K562 (cell line): ENCODE measurements around the gene BCAS1. TPM values are rescaled to one million over a fixed set of nuclear protein-coding genes. Genes with fewer than 3 reads are reported as not detected.

ENCODE experiments used
- ATAC-seq: fragments of 200-7000 bp; cut with Tn5 transposase; 3 replicates; pipeline ENCODE4 v1.9.1; 2020; ENCODE audit warnings: moderate library complexity
- BruUV-seq: library from RNA; stranded (reverse); fragments of 400-500 nt; replicated peaks from 2 replicates; lab custom pipeline; 2021; lab: Mats Ljungman, UMichigan
- CTCF ChIA-PET: fragments of 300-600 bp; formaldehyde crosslinking; extraction: SDS; loops from one replicate; lab custom pipeline; 2021; ENCODE audit warnings: low intra/inter-chr PET ratio; lab: Yijun Ruan, JAX
- POLR2A ChIA-PET: fragments of 300-600, 350-650 bp; sonication (Branson Sonifier 250); formaldehyde crosslinking; extraction: SDS; loops from one replicate; lab custom pipeline; 2021; ENCODE audit warnings: antibody characterized with exemption, inconsistent platforms; lab: Yijun Ruan, JAX
- DNase-seq, 4 experiments: peaks; one replicate each; pipeline versions ENCODE4 v3.0.0 to v3.0.0-alpha.2; 2011 to 2018; ENCODE audit warnings: low spot score in 3 of 4, mixed read lengths in 3 of 4; ENCODE audit errors: extremely low read depth in 1 of 4
- FAIRE-seq: peaks from 2 replicates; lab custom pipeline; 2011; peaks lifted over from hg19 to GRCh38; lab: Jason Lieb, UNC
- H2AFZ ChIP-seq: 2 replicates; pipeline ENCODE4 v1.6.0; 2011; ENCODE audit warnings: low read depth, low read length, control low read depth, inconsistent platforms
- H3K27ac ChIP-seq: fragments of 200-600 bp; 3 replicates; pipeline ENCODE4 v1.8.0; 2011; ENCODE audit warnings: low read depth, mild to moderate bottlenecking, control low read depth, inconsistent platforms, low read length, moderate library complexity, mixed read lengths; ENCODE audit errors: extremely low read depth
- H3K27me3 ChIP-seq, 2 experiments: fragments of 300-600 bp in 1 of 2; 2 replicates in 1 of 2; 3 replicates in 1 of 2; pipeline versions ENCODE4 v1.6.0 to v1.8.0; 2011; ENCODE audit warnings: inconsistent platforms in 2 of 2, low read length in 2 of 2, mild to moderate bottlenecking in 1 of 2, mixed read lengths in 1 of 2, moderate library complexity in 1 of 2; ENCODE audit not compliant: control insufficient read depth in 2 of 2, insufficient read depth in 2 of 2
- H3K36me3 ChIP-seq: fragments of 300-600 bp; 3 replicates; pipeline ENCODE4 v1.8.0; 2011; ENCODE audit warnings: mild to moderate bottlenecking, low read length, inconsistent platforms; ENCODE audit not compliant: control insufficient read depth, insufficient read depth
- H3K4me1 ChIP-seq, 2 experiments: fragments of 200-600 bp in 1 of 2; replicated peaks in 1 of 2; 2 replicates in 1 of 2; 3 replicates in 1 of 2; pipeline versions ENCODE4 v1.5.1 to v1.8.0; 2011; ENCODE audit warnings: inconsistent platforms in 2 of 2, low read length in 2 of 2, mild to moderate bottlenecking in 1 of 2, mixed read lengths in 1 of 2, moderate library complexity in 1 of 2; ENCODE audit not compliant: control insufficient read depth in 2 of 2, insufficient read depth in 2 of 2
- H3K4me2 ChIP-seq: 2 replicates; pipeline ENCODE4 v1.6.1; 2011; ENCODE audit warnings: low read length, control low read depth, inconsistent platforms, mixed read lengths; ENCODE audit not compliant: insufficient read depth
- H3K4me3 ChIP-seq: fragments of 200-600 bp; sonication (generic), shearing (Covaris generic); 2 replicates; pipeline ENCODE4 v1.5.1; 2016; ENCODE audit warnings: control low read depth, inconsistent platforms
- H3K79me2 ChIP-seq: fragments of 200-600 bp; 3 replicates; pipeline ENCODE4 v1.8.0; 2011; ENCODE audit warnings: low read length, inconsistent platforms; ENCODE audit not compliant: control insufficient read depth, insufficient read depth
- H3K9ac ChIP-seq, 2 experiments: 2 replicates each; pipeline versions ENCODE4 v1.6.0 to v1.6.1; 2011; ENCODE audit warnings: low read depth in 2 of 2, low read length in 2 of 2, control low read depth in 1 of 2, inconsistent platforms in 1 of 2, mild to moderate bottlenecking in 1 of 2, mixed read lengths in 1 of 2; ENCODE audit not compliant: insufficient read depth in 1 of 2
- H3K9me1 ChIP-seq: one replicate; pipeline ENCODE4 v1.6.0; 2011; ENCODE audit warnings: inconsistent platforms, mild to moderate bottlenecking, low read length, moderate library complexity; ENCODE audit not compliant: control insufficient read depth, insufficient read depth
- H3K9me3 ChIP-seq: replicated peaks from 2 replicates; pipeline ENCODE4 v1.5.1; 2011; ENCODE audit warnings: low read depth, low read length, inconsistent platforms; ENCODE audit not compliant: control insufficient read depth, insufficient read depth
- H4K20me1 ChIP-seq: replicated peaks from 2 replicates; pipeline ENCODE4 v1.6.1; 2011; ENCODE audit warnings: low read length, inconsistent platforms, mixed read lengths; ENCODE audit not compliant: control insufficient read depth, insufficient read depth
- SRF ChIP-seq, 2 experiments: fragments of 250-450, 450-650 bp in 1 of 2; sonication (Bioruptor Pico) in 1 of 2; sonication (generic) in 1 of 2; formaldehyde crosslinking; IDR thresholded peaks; 2 replicates each; pipeline versions ENCODE4 v1.5.0 to v1.5.1; 2020 to 2022; ENCODE audit warnings: mild to moderate bottlenecking in 1 of 2, missing genetic modification reagents in 1 of 2
- ZBTB11 ChIP-seq, 3 experiments: fragments of 200-800 bp in 1 of 3; fragments of 250-450 bp in 1 of 3; fragments of 450-650 bp in 1 of 3; sonication (Bioruptor Pico) in 1 of 3; sonication (Bioruptor generic) in 1 of 3; formaldehyde crosslinking in 1 of 3; IDR thresholded peaks; 2 replicates each; pipeline versions ENCODE4 v1.6.1 to v1.8.0; 2016 to 2022; ENCODE audit warnings: mild to moderate bottlenecking in 2 of 3, missing genetic modification characterization in 2 of 3, missing compliant biosample characterization in 1 of 3, moderate library complexity in 1 of 3
- WGBS: fragments of 100-300 bp; shearing (Covaris generic); methylation state at CpG from one replicate; pipeline ENCODE4 v1.1.6; 2016; ENCODE audit warnings: low coverage, mixed read lengths; ENCODE audit not compliant: insufficient coverage; ENCODE audit errors: missing lambda C conversion rate; 5-methylcytosine and 5-hydroxymethylcytosine counted together
- in situ Hi-C: fragments of 300-500 bp; cut with MboI; formaldehyde crosslinking; loops from 4 replicates; pipeline ENCODE4 v1.15.0; 2018; ENCODE audit warnings: inconsistent platforms, mixed read lengths
- intact Hi-C: fragments of 100-400 bp; cut with micrococcal nuclease; formaldehyde crosslinking; loops from 2 replicates; pipeline ENCODE4 v1.14.2; 2022
- polyA plus RNA-seq, 8 experiments: library from polyadenylated mRNA; depleted of rRNA in 4 of 8; stranded (reverse) in 5 of 8; unstranded in 3 of 8; fragments of >200 nt; fragmentation: Nextera tagmentation in 2 of 8; fragmentation: Illumina TruSeq in 1 of 8; extraction: Ambion mirVana in 2 of 8; extraction: Trizol in 1 of 8; gene quantifications; 2 replicates each; pipeline versions ENCODE4 v1.2.1 to v1.2.3, GENCODE V29; 2011 to 2014; ENCODE audit warnings: inconsistent platforms in 1 of 8, missing spikeins in 1 of 8
- total RNA-seq, 7 experiments: library from RNA; depleted of rRNA in 6 of 7; stranded (reverse); fragments of >200 nt in 6 of 7; fragmentation: Illumina TruSeq in 2 of 7; extraction: Trizol in 2 of 7; gene quantifications; 2 replicates each; pipeline versions ENCODE4 v1.2.1 to v1.2.3, GENCODE V29; 2011 to 2021; ENCODE audit warnings: low replicate concordance in 1 of 7

Gene BCAS1
- total and polyA plus RNA-seq, 9 of the 15 experiments (the other 6 are each of a cell fraction or from before 2014, with no cell fraction given), result 0.18 to 2.3 (median 0.93) TPM

GRCh38 chr20:54020868-54021267 is 49.5 kb downstream of the BCAS1 start:
- no peaks in the 10 kb centered on the region for H3K9me1 ChIP-seq
- POLR2A ChIA-PET, result no interaction called here
- H4K20me1 ChIP-seq, result no peaks in the 10 kb centered on the region
- ATAC-seq, result no peak
- in situ Hi-C loops, result no loop called here
- intact Hi-C loops, result no loop called here
- no peaks in the 10 kb centered on the region for H3K36me3 ChIP-seq
- no peak overlapping the region for H3K4me2 ChIP-seq
- no peaks in the 10 kb centered on the region; a peak in 1 of 5 replicates for H3K27me3 ChIP-seq
- no peaks in the 10 kb centered on the region for H3K79me2 ChIP-seq
- H3K4me3 ChIP-seq, result no peak overlapping the region
- no TSS peak for BruUV-seq
- 32% methylated on average over 3 of the region's 3 CpGs for WGBS
- TF ChIP-seq SRF (CRISPR knock-in tag; IDR thresholded peaks at IDR 0.05) (no peak), ZBTB11 (CRISPR knock-in tag; IDR thresholded peaks at IDR 0.05) (peak in 1 of 3 experiments; percentile 77; a peak in 2 of 6 replicates)
- DNase-seq, result no peak
- H3K27ac ChIP-seq, result no peak overlapping the region
- CTCF ChIA-PET, result no interaction called here
- H2AFZ ChIP-seq, result no peak overlapping the region
- no peaks in the 10 kb centered on the region for H3K9me3 ChIP-seq
- H3K4me1 ChIP-seq, result no peaks in the 10 kb centered on the region
- FAIRE-seq, result no peak
- no peak overlapping the region for H3K9ac ChIP-seq
